Measurements from ENCODE around the gene RPGRIP1L.

DNA sequence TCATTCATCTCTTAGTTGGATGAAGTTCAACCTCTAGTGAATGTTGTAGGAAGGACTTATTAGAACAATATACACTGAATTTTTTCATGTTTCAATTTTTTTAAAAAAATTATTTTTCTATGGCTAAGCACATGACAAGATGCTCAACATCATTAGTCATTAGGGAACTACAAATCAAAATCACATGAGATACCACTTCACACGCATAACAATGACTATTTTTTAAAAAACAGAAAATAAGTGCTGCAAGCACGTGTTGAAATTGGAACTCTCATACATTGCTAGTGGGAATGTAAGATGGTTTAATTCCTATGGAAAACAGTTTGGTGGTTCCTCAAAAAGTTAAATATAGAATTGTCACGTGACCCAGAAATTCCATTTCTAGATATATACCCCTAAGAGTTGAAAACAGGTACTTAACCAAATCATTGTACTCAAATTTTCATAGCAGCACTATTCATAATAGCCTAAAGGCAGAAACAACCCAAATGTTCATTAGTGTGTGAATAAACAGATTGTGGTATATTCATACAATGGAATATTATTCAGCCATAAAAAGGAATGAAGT, 115.5 kb downstream of the RPGRIP1L start:
- TF ChIP-seq, protein P1, sequence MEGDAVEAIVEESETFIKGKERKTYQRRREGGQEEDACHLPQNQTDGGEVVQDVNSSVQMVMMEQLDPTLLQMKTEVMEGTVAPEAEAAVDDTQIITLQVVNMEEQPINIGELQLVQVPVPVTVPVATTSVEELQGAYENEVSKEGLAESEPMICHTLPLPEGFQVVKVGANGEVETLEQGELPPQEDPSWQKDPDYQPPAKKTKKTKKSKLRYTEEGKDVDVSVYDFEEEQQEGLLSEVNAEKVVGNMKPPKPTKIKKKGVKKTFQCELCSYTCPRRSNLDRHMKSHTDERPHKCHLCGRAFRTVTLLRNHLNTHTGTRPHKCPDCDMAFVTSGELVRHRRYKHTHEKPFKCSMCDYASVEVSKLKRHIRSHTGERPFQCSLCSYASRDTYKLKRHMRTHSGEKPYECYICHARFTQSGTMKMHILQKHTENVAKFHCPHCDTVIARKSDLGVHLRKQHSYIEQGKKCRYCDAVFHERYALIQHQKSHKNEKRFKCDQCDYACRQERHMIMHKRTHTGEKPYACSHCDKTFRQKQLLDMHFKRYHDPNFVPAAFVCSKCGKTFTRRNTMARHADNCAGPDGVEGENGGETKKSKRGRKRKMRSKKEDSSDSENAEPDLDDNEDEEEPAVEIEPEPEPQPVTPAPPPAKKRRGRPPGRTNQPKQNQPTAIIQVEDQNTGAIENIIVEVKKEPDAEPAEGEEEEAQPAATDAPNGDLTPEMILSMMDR (IDR thresholded peaks at IDR 0.05): no peak
- TF ChIP-seq POLR2A (IDR thresholded peaks at IDR 0.05): no peak
